Large intestine (tissue), 3 donors: Measurements from ENCODE around the gene TRIM28. TPM values are rescaled to one million over a fixed set of nuclear protein-coding genes. Genes with fewer than 3 reads are reported as not detected.

Experiments
- DNase-seq, 2 donors: peaks; one replicate each; pipeline versions ENCODE4 v3.0.0 to v3.0.0-alpha.2; 2013
- H3K27ac ChIP-seq: one replicate; pipeline ENCODE4 v1.5.1; 2013; ENCODE audit warnings: low read length
- H3K27me3 ChIP-seq: 2 replicates; pipeline ENCODE4 v1.6.1; 2013; ENCODE audit warnings: low read length; ENCODE audit not compliant: control insufficient read depth, insufficient read depth
- H3K36me3 ChIP-seq: 2 replicates; pipeline ENCODE4 v1.6.1; 2013; ENCODE audit warnings: low read length; ENCODE audit not compliant: control insufficient read depth, insufficient read depth
- H3K4me1 ChIP-seq: one replicate; pipeline ENCODE4 v1.6.1; 2013; ENCODE audit warnings: low read length; ENCODE audit not compliant: control insufficient read depth, insufficient read depth
- H3K4me3 ChIP-seq: one replicate; pipeline ENCODE4 v1.5.1; 2013; ENCODE audit warnings: low read length
- H3K9me3 ChIP-seq: one replicate; pipeline ENCODE4 v1.6.1; 2013; ENCODE audit warnings: mild to moderate bottlenecking, low read depth, low read length, moderate library complexity; ENCODE audit not compliant: control insufficient read depth
- WGBS: methylation state at CpG from one replicate; pipeline ENCODE4 v1.1.5; 2013; ENCODE audit warnings: low lambda C conversion rate; ENCODE audit not compliant: insufficient coverage; 5-methylcytosine and 5-hydroxymethylcytosine counted together
- polyA plus RNA-seq: library from polyadenylated mRNA; unstranded; fragments of 120-200 nt; gene quantifications from one replicate; pipeline ENCODE4 v1.2.1, GENCODE V29; 2013

The TRIM28 gene
- polyA plus RNA-seq, 1 donor, result 345 TPM

DNA sequence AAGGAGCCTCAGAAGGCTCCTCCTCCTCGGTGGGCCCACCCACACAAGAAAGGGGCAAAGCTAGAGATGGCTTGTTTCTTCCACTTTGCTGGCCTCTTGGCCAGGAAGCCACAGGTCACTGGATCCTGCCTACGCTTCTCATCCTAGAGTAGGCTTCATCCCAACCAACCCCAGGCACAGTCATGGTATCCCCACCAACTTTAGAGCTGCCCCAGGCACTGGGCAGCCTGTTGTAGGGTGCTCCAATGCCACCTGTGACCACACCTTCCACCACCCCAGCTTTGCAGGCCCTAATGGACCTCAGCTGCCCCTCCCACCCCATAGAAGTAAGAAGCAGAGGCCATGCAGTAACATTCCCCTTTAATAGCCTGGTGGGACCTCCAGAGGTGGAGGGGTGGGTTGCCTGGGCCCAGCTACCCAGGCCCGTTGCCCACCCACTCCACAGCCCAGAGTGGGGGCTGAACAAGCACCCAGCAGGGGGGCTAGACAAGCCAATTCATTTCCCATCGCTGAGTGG, 11.6 kb downstream of the TRIM28 start:
- WGBS, result no CpG with 5 or more reads among the region's 4 CpGs
- no peak for DNase-seq
- Histone ChIP-seq H3K4me1 (peaks cover 40% of the 10 kb centered on the region), H3K27ac (peak overlapping the region; percentile 91), H3K4me3 (peak overlapping the region; percentile 77), H3K9me3 (no peaks in the 10 kb centered on the region), H3K36me3 (peaks cover 51% of the 10 kb centered on the region), H3K27me3 (no peaks in the 10 kb centered on the region)

DNA sequence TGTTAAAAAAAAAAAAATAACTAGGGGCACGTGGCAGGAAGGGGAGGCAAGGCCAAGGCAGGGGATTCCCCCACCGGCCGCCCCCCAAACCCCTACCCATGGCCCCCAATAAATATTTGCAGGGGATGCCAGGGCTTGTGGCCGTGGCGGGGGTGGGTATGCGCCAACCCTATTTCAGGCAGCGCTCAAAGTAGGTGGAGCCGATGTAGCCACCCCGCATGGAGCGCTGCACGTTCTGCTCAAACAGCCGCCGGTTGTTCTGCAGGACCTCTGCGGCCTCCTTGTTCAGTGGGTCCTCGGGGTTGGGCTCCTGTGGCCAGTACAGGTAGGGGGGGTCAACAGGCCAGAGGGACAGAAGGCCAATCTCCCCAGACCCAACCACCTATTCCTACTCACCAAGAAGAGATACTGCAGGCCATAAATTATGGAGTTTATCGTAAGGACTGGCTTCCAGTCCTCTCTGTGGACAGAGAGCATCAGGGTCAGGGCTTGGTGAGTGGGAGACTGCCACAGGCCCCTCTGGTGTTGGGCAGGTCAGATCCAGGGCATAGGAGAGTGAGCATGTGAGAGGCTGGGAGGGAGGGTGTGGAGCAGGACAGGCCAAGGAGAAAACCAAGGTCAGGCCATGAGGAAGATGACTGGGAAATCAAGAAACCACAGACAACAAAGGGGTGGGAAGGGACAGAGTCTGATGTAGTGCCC, 12.2 kb downstream of the TRIM28 start:
- peaks cover 2% of the 10 kb centered on the region for H3K27me3 ChIP-seq
- no peak for DNase-seq
- H3K4me1 ChIP-seq, result peaks cover 40% of the 10 kb centered on the region
- H3K27ac ChIP-seq, result no peak overlapping the region
- H3K4me3 ChIP-seq, result no peak overlapping the region
- peaks cover 44% of the 10 kb centered on the region for H3K36me3 ChIP-seq
- WGBS, result no CpG with 5 or more reads among the region's 16 CpGs
- H3K9me3 ChIP-seq, result no peaks in the 10 kb centered on the region

DNA sequence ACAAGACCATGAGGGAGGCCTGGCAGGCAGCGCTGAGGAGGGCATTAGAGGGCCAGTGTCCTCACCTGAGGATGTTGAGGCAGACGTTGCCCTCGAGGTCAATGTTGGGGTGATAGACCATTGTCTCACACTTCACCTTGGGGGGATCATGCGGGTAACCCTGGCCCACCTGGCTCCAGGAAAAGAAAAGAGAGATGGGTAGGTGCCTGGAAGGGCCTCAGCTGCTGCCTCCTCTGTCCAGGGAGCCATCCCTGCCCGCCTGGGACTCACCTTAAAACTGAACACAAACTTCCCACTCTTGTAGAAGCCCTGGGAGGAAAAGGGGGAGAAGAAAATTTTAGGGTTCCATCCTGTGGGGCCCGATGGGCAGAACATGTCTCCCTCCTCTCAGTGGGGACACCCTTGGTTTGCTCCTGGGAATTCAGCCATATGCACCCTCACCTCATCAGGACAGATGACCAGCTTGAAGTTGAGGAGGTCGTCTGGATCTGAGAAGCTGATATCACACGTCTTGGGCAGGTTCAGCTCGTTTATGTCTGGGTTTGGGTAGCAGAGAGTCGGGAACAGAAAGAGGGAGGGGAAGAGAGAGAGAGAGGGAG, 12.9 kb downstream of the TRIM28 start:
- DNase-seq, result no peak

GRCh38 chr19:58557221-58558065, 13.6 kb downstream of the TRIM28 start:
- peaks cover 2% of the 10 kb centered on the region for H3K9me3 ChIP-seq
- H3K4me3 ChIP-seq, result peak overlapping the region; percentile 93
- DNase-seq, result no peak
- H3K27ac ChIP-seq, result peak overlapping the region; percentile 90
- peaks cover 30% of the 10 kb centered on the region for H3K36me3 ChIP-seq
- H3K27me3 ChIP-seq, result peaks cover 14% of the 10 kb centered on the region
- WGBS, result 0% methylated on average over 1 of the region's 12 CpGs
- H3K4me1 ChIP-seq, result peaks cover 49% of the 10 kb centered on the region

More for the DNA sequence above, 12.9 kb downstream of the TRIM28 start:
- Histone ChIP-seq H3K4me1 (peaks cover 43% of the 10 kb centered on the region), H3K27ac (peak overlapping the region; percentile 90), H3K9me3 (no peaks in the 10 kb centered on the region), H3K4me3 (peak overlapping the region; percentile 93), H3K27me3 (peaks cover 8% of the 10 kb centered on the region), H3K36me3 (peaks cover 38% of the 10 kb centered on the region)
- no CpG with 5 or more reads among the region's 10 CpGs for WGBS

DNA sequence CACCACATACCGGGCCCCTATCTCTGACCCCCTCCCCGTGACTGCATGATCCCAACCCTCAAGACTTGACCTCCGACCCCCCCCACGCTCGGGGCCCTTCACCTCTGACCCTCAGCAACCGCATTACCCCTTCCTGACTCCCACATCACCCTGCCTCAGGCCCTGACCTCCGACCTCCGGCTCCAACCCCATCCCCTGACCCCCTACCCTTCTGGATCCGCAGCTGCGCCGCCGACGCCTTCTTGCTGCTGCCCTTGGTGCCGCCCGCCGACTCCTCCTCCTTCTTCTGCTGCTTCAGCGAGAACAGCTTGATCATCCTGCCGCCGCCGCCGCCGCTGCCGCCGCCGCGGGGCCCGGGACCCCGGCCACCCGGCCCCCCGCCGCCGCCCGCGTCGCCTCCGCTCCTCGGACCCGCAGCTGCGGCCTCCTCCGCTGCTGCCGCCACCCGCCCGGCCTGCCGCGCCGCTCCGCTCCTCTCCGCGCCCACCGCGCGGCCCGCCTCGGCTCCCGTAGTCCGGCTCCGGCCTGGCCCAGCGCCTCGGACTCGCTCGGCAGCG, 14.3 kb downstream of the TRIM28 start, which contains the start of gene UBE2M:
TSS of gene UBE2M (minus strand) at position 546 of the 557 bp plus-strand sequence. CDS start at position 316, 230 bp downstream.
- H3K4me3 ChIP-seq, result peak within 1 kb of the TSS; percentile 93
- H3K9me3 ChIP-seq, result peaks cover 2% of the 10 kb centered on the region
- peak within 1 kb of the TSS; percentile 94 for H3K27ac ChIP-seq
- H3K27me3 ChIP-seq, result peaks cover 18% of the 10 kb centered on the region
- peaks cover 51% of the 10 kb centered on the region for H3K4me1 ChIP-seq
- H3K36me3 ChIP-seq, result peaks cover 25% of the 10 kb centered on the region
- no peak for DNase-seq
- WGBS, result no CpG with 5 or more reads among the region's 62 CpGs

- no CpG with 5 or more reads among the region's 76 CpGs for WGBS
- peaks cover 47% of the 10 kb centered on the region for H3K4me1 ChIP-seq
Observed at GRCh38 chr19:58558623-58559274, 14.9 kb downstream of the TRIM28 start.

GRCh38 chr19:58559275-58560006, 15.6 kb downstream of the TRIM28 start:
- peak; percentile 89 to 93 for DNase-seq
- peaks cover 18% of the 10 kb centered on the region for H3K36me3 ChIP-seq
- H3K27me3 ChIP-seq, result peaks cover 27% of the 10 kb centered on the region
- peak overlapping the region; percentile 94 for H3K27ac ChIP-seq
- peak overlapping the region; percentile 70 for H3K4me3 ChIP-seq
- WGBS, result no CpG with 5 or more reads among the region's 33 CpGs
- peaks cover 42% of the 10 kb centered on the region for H3K4me1 ChIP-seq
- H3K9me3 ChIP-seq, result peaks cover 2% of the 10 kb centered on the region

More at GRCh38 chr19:58558623-58559274, 14.9 kb downstream of the TRIM28 start:
- peaks cover 19% of the 10 kb centered on the region for H3K36me3 ChIP-seq
- peak overlapping the region; percentile 70 for H3K4me3 ChIP-seq
- peaks cover 24% of the 10 kb centered on the region for H3K27me3 ChIP-seq
- DNase-seq, result peak; percentile 99
- peak overlapping the region; percentile 94 for H3K27ac ChIP-seq
- peaks cover 2% of the 10 kb centered on the region for H3K9me3 ChIP-seq

DNA sequence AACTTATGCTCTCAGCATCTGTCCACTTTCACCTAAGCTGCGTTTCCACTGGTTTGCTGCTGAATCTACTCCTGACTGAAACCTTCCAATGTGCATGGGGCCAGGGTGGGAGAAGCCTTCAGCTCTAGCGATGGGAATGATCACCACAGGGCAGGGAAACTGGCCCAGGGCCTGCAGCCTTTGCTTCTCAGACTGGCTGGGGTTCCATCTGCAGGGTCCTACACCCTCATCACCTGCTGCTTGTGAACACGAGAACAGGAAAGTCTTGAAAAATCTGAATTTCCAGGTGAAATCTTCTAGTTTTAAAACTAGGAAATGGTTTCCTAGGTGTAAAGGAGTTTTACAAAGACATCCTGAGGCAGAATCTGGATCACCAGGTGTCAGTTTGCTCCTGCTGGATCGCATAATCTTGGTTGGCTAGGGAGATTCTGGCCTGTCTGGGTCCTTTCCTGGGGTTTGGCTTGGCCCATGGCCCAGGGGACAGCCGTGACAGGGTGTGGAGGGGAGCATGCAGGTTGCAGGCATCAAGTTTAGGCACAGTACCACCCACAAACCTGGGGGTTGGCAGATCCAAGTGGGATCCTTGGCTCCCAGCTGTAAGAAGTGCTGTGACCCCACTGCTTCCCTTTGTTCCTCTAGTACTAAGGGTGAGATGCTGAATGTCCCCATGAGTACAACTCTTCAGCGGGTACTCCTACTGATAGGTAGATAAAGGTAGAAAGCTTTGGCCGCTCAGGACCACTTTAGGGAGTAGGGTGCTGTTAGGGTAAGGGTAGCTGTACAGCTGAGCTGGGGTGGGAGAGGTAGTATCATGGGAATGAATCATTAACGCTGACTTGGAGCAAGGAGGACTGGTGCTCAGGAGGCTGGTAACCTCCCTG, 16.4 kb downstream of the TRIM28 start:
- H3K4me1 ChIP-seq, result peaks cover 41% of the 10 kb centered on the region

More for the DNA sequence above, 16.4 kb downstream of the TRIM28 start:
- H3K27me3 ChIP-seq, result peaks cover 27% of the 10 kb centered on the region
- H3K27ac ChIP-seq, result peak overlapping the region; percentile 94
- WGBS, result no CpG with 5 or more reads among the region's 8 CpGs
- DNase-seq, result no peak
- peaks cover 18% of the 10 kb centered on the region for H3K36me3 ChIP-seq
- H3K4me3 ChIP-seq, result peak overlapping the region; percentile 70
- H3K9me3 ChIP-seq, result peaks cover 2% of the 10 kb centered on the region
